ENCODE data around the gene LRRC14B.

Gene LRRC14B

DNA sequence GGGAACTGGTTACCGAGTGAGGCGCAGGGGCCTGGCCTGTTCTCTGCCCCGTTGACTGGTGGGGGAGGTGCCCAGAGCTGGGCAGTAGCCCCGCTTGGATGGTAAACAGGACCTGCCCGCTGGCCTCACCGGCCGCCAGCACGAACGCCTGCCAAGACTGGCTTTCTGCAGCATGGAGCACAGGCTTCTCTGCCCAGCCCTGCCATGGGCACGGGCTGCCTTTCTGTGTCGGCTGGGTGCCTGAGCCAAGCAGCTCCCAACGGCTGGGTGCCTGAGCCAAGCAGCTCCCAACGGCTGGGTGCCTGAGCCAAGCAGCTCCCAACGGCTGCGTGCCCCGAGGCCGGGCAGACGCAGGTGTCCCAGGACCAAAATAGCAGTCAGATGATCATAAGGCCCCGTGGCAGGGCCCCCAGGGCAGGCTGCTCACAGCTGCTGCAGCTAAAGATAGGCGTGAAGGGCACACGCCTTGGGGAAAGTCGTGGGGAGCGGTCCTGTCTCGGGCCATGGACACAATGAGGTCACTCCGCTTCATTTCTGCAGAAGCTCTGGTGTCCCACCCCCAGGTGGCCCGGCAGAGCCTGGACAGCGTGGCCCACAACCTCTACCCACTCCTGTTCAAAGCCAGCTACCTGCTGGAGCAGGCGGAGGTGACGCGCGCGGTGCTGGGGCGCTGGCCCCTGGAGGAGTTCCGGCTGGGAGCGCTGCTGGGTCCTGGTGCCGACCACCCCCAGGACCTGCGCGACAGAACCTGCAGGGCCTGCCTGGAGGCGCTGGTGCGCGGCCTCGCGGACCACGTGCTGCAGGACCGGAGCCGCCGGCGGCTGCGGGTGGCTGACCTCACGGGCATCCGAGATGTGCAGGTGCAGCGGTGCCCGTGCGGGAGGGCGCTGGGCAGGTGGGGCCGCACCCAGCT, at the start of gene LRRC14B:
TSS of gene LRRC14B (plus strand) at position 460 of the 913 bp plus-strand sequence. CDS start at position 504, 44 bp downstream.
- no peak for DNase-seq (ENCODE audit: low read depth)

DNA sequence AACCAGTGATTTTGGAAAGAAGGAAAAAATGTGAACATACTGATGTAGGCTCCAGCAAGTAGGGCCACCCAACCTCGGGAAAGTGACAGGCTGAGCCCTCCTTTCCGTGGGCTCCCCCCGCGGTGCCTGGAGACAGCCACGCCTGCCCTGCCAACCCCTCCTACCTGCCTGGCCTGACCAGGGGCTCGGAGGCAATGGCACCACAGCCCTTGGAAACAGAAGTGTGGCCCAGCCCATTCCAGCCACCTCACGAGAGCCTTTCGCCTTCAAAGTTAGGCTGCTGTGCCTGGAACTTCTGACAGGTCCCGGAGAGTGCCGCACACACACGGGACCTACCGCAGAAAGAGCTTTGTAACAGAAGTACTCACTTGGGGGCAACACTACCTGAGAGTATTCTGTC, 49.5 kb upstream of the LRRC14B start:
- DNase-seq (ENCODE audit: low read depth) = no peak

DNA sequence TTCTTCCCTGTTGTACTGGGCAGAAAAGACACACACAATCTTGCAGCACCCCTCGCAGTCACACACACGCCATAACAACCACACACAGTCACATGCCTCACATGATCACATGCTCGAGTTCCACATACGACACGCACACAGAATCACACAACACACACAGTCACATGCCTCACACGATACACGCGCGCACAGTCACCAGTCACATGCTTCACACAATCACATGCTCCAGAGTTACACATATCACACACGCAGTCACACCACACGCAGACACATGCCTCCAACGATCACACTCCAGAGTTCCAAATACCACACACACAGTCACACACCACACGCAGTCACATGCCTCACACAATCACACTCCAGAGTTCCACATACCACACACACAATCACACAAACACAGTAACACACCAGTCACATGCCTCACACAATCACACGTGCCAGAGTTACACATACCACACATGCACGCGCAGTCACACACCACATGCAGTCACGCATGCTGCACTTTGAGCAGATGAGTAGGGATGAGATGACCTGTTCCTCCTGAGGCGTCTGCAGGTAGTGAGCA, 49.0 kb upstream of the LRRC14B start:
- no peak for DNase-seq (ENCODE audit: low read depth)

DNA sequence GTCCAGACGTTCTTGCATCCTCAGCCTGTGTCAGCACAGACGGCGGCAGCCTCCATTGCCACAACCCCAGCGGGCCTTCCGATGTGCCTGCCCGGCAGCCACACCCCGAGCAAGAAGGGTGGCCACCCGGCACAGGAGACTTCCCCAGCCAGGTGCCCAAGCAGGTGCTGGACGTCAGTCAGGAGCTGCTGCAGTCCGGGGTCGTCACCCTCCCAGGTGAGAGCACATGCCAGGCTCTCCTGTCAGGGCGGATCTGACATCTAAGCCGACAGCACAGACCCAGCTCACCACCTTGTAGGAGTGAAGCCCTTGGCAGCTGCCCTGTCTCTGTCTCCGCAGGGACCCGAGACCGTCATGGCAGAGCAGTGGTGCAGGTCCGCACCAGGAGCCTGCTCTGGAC, 48.3 kb upstream of the LRRC14B start:
- DNase-seq (ENCODE audit: low read depth) = no peak

DNA sequence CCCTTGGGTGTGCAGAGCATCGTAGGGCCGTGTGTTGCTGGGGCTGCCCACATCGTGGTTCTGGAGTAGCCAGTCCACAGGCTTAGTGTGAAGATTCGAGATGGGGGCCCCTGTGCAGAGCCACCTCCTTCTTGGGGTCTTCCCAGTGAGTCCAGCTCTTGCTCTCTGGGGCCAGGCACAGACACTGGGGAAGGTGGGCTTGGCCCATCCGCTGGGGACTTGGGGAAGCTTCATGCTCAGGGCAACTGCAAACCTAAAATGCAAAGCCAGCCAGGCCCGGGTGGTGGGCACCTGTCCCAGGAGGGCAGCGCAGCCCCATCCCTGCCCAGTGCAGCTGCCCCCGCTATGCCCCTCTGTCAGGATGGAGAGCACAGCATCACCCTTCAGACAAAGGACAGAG, 46.4 kb upstream of the LRRC14B start:
- DNase-seq (ENCODE audit: low read depth) = no peak

DNA sequence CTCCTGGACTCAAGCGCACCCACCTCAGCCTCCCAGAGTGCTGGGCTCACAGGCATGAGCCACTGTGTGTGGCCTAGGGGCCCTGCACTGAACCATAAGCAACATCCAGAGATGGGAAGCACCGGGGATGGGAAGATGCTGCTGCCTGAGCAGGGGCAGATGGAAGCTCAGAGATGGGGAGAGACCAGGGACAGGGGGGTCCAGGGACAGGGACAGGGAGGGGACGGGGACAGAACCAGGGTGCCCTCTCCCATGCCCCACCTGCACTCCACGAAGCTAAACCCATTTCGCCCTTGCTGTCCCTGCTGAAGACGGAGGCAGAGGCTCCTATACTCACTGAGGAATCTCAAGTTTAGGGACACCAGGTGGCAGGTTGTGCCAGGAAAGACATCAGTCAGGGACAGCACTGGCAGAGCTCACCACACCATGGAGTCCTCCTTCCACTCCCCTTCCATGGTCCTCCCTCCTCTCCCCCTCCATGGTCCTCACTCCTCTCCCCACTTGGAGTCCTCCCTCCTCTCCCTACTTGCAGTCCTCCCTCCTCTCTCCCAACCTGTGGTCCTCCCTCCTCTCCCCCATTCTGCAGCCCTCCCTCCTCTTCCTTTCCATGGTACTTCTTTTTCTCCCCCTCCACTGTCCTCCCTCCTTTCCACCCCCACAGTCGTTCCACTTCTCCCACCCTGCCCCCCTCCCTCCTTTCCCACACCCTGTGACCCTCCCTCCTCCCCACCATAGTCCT, 45.5 kb upstream of the LRRC14B start:
- DNase-seq (ENCODE audit: low read depth) = no peak

DNA sequence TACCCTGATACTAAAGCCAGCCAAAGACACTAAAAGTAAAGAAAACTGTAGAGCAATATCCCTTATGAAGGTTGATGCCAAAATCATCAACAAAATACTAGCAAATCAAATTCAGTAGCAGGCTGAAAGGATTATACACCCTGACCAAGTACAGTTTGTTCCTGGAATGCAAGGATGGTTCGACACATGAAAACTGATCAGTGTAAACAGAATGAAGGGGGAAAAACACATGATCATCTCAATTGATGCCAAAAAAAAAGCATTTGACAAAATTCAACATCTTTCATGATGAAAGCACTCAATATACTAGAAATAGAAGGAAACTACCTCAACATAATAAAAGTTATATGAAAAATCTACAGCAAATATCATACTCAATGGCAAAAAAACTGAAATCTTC, 43.5 kb upstream of the LRRC14B start:
- no peak for DNase-seq (ENCODE audit: low read depth)

DNA sequence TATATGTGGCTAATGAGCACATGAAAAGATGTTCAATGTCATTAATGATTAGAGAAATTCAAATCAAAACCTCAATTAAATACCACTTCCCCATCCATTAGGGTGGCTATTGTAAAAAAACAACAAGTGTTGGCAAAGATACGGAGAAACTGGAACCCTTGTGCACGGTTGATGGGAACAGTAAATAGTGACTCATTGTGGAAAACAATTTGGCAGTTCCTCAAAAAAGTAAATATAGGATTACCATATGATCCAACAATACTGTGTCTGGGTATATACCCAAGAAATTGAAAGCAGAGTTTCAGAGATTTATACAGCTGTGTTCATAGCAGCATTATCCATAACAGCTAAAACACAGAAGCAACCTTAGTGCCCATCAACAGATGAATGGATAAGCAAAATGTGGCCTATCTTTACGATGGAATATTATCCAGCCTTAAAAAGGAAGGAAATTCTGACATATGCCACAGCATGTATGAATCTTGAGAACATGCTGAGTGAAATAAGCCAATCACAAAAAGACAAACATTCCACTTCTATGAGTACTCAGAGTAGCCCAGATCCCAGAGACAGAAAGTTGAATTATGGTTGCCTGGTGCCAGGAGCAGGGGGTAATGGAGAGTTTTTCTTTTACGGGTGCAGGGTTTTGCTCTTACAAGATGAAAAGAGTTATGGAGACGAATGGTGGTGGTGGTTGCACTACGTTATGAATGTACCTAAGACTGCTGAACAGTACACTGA, 41.4 kb upstream of the LRRC14B start:
- no peak for DNase-seq (ENCODE audit: low read depth)

DNA sequence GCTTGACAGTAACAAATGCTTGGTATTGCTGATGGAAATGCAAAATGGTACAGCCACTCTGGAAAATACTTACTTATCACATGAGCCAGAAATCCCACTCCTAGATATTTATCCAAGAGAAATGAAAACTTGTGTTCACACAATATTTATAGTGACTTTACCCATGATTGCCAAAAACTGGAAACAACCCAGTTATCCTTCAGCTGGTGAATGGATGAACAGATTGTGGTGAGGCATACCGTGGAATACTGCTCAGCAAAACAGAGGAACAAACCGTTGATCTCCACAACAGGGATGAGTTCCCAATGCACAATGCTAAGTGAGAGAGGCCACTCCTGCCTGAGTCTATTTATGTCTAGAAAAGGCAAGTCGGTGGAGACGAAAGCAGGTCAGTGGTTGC, 40.5 kb upstream of the LRRC14B start:
- DNase-seq (ENCODE audit: low read depth) = no peak

DNA sequence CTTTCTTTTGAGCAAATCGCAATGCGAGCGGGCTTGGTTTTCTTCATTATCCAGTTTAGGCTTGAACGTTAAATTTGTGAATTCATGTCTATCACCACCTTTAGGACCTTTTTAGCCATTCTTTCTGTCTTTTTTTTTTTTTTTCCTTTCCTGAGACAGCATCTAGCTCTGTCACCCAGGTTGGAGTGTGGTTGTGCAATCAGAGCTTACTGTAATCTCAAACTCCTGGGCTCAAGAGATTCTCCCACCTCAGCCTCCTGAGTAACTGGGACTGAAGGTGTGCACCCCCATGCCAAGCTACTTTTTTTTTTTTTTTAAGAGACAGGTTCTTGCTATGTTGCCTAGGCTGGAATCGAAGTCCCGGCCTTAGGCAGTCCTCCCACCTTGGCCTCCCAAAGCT, 39.2 kb upstream of the LRRC14B start:
- no peak for DNase-seq (ENCODE audit: low read depth)

DNA sequence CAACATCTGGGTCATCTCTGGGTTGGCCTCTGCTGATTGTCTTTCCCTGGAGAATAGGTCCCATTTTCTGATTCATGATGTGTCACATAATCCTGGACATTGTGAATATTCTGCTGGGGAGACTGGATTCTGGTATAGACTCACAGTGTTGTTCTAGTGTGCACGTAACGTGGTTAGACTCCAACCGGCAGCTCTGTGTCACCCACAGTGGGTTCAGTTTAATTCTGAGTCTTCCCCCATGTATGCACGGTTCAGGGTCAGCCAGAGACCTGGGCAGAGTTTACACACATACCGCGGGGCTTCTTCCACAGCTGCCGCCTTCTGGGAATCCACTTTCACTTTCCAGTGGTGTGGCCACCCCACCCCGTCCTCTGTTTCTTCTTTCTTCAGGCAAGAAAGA, 38.0 kb upstream of the LRRC14B start:
- no peak for DNase-seq (ENCODE audit: low read depth)

DNA sequence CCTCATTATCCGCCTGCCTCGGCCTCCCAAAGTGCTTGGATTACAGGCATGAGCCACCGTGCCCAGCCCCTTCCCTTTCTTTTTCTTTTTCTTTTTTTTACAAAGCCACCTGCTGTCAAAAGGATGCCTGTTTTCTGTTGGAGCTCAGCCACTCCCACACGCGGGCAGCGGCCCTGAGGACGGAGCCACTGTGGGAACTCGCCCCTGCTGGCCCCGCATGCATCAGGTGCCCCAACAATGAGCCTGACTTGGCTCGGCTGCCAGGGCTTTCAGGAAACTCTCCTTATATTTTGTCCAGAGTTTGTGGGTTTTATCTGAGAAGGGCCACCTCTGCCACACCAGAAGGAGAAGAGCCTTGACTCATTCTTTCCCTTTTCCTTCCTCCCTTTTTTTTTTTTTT, 37.1 kb upstream of the LRRC14B start:
- no peak for DNase-seq (ENCODE audit: low read depth)

DNA sequence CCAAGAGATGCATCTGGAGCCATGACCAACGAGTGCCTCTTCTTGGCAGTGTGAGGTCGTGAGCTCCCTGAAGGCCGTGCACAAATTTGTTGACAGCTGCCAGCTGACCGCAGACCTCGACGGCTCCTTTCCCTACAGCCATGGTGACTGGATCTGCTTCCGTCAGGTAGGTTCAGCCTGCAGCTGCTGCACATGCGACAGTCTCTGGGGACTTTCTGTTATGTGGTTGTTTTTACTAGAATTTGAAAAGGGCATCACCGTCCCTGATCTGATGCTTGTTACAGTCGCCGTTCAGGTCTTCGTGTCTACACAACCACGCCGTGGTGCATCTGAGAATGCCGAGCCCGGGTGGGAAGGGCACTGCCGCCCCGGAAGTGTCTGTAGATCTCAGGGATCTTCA, 36.5 kb upstream of the LRRC14B start:
- DNase-seq (ENCODE audit: low read depth) = no peak

DNA sequence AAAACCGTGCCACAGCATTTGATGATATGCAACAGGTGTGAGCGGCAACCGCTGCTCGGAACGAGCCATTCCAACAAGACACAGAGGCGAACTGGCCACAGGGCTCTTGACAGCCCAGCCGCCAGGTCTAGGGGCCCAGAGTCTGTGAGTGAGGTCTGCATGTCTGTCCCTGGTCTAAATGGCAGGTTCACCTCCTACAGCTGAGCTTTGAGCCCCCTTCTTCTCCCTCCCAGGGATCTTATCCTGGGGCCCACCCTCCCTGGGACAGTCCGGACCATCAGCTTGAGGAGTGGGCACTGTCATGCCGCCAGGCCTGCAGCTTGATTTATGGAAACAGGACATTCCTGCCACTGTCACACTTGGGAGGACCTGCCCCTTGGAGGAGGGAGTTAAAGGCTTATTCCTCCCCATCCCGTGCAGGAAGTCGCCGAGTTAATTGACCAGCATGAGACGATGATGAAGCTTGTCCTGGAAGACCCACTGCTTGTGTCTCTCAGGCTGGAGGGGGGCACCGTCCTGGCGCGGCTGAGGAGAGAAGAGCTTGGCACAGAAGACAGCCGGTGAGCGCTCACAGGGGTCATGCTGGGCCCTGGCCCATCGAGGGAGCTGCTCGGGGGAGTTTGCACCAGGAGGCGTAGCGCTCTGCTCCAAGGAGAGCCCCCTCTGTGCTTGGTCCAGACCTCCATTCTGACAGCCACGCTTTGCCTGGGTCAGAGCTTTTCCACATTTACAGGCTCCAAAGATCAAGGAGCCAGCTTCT, 35.5 kb upstream of the LRRC14B start:
- DNase-seq (ENCODE audit: low read depth) = no peak

DNA sequence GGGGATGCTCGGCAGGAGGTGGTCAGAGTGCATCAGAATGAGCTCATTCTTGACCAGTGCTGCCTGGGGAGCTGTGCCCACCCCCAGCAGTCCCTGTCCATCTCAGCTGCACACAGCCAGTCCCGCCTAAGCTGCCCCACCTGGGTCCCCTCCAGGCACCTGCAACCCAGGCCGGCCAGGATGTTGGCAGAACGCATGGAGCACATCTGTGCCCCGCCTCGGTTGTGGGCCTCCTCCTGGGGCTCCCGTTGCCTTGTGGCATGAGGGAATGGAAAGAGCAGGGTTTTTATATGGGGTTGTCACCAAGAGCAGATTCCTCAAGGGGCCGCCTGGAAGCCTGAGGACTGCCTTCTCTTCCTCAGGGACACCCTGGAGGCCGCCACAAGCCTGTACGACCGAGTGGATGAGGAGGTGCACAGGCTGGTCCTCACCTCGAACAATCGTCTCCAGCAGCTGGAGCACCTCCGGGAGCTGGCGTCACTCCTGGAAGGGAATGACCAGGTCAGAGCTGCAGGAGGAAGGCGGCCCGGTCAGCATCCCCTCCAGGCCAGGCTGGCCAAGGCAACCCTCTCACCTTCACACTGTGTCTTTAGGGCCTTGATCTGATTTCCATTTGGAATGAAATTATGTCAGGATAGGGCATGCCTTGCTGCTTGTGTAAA, 34.8 kb upstream of the LRRC14B start:
- DNase-seq (ENCODE audit: low read depth) = no peak

DNA sequence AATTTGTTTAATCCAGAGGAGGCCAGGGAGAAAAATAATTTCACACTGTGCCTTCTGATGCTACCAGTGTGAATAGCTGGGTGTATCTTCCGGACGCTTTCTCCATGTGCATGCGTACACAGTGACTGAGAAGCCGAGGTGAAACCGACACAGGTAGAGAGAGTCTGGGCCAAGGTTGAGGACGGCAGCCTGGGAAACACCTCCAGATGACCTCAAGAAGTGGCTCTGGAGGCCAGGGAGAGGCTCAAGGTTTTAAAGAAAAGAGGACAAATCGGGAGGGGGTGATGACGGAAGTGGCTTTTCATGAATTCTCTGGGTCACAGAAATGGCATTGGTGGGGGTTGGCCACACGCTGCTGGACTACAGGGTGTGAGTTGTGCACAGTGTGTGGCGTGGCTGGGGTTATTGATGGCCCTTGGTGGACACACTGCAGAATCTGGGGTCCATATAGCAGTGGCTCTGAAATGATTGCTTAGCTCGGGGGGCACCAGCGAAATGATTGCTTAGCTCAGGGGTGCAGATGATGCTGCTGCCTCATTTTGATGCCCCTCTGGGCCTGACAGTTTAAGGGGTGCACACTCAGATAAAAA, 34.1 kb upstream of the LRRC14B start:
- no peak for DNase-seq (ENCODE audit: low read depth)

DNA sequence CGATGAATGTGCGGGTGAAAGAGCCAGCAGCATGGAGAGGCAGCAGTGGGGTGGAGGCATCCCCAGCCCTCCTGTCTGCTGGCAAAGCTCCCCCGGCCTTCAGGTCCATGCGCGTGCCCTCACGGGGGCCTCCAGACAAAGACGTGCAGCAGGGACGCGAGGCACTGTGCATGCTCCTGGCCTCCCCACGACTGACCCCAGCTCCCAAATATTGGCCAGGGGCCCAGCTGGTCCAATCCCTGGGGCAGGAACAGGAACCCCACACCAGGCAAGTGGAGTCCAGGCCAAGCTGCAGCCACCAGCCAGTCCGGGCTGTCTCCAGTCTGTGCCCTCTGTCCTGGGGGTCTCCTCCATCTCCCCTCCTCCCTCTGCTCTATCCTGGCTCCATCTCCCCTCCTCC, 33.5 kb upstream of the LRRC14B start:
- DNase-seq (ENCODE audit: low read depth) = no peak

DNA sequence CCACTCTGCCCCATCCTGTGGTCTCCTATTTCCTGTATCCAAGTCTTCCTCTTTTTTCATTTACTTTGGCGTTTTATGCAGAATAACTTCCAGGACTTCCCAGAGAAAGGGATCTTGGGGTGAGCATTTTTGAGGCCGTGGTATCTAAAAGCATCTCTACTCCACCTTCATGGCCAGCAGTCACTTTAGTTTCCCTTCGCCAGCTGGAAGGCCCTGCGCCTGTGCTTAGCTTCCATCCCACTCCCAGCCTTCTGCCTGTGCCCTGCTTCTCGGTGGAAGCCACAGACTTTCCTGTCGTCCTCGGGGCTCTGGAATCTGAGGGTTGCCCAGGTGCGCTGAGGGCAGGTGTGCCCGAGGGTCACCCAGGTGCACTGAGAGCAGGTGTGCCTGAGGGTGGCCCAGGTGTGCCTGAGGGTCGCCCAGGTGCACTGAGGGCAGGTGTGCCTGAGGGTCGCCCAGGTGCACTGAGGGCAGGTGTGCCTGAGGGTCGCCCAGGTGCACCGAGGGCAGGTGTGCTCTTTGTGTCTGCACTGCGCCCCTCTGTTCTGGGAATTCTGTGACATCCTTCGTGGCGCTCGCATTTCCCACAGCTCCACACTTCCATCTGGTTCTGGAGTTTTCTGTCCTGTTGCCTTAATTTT, 32.4 kb upstream of the LRRC14B start:
- no peak for DNase-seq (ENCODE audit: low read depth)

DNA sequence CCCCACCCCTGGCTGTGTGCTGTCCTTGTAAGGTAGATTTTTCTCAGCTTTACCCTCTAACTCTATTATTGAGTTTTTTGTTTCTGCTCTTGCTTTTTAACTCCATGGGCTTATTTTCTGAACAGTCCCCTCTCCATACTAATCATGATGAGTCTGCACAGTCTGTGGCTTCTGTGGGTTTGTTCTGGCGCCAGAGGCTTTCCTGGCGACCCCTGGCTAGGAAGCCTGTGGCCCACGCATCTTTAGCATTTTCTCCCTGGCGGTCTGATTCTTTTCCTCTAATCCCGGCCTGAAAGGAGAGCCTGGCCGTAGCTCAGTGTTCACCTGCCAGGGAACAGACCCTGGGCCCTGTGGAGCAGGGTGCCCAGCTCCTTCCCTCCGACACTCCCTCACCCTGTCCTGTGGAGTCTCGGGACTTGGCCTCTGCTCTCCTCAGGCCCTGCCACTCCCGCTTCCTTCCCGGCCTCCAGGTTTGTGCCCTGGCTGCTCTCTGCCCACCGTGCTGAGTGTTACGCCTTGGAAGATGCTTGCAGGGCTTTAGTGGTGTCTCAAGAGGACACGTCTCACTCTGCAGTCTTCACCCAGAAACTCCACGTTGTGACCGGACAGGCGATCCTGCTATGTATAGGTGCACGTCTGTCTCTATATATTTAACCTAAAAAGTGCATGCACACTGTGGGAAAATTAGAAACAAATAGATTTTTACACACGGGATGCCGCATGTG, 31.7 kb upstream of the LRRC14B start:
- no peak for DNase-seq (ENCODE audit: low read depth)

DNA sequence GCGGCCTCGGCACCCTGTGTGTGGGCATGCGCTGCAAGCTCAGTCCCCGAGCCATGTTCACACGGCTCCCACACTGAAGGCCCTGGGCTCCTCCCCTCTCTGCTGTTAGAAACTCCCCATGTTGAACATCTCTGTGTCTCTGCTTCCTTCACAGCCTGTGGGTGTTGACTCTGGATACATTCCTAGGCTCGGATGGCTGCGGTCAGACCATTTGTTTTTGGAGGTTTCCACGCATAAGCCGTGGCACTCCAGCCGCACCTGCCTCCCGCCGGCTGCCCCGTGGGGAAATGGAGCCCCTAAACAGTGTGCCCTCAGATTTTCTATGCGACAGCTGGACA, 31.2 kb upstream of the LRRC14B start:
- no peak for DNase-seq (ENCODE audit: low read depth)

Data from stimulated activated CD8-positive, alpha-beta memory T cell treated with anti-CD3 and anti-CD28 coated beads, Interleukin-12 subunit alpha, Interleukin-12 subunit beta, amount 100 ng/mL, for 1 hour (primary cell).